ENCODE data around the gene GDPD5. TPM values are rescaled to one million over a fixed set of nuclear protein-coding genes. Genes with fewer than 3 reads are reported as not detected.

GDPD5 gene, protein sequence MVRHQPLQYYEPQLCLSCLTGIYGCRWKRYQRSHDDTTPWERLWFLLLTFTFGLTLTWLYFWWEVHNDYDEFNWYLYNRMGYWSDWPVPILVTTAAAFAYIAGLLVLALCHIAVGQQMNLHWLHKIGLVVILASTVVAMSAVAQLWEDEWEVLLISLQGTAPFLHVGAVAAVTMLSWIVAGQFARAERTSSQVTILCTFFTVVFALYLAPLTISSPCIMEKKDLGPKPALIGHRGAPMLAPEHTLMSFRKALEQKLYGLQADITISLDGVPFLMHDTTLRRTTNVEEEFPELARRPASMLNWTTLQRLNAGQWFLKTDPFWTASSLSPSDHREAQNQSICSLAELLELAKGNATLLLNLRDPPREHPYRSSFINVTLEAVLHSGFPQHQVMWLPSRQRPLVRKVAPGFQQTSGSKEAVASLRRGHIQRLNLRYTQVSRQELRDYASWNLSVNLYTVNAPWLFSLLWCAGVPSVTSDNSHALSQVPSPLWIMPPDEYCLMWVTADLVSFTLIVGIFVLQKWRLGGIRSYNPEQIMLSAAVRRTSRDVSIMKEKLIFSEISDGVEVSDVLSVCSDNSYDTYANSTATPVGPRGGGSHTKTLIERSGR
- total RNA-seq: 46.2 TPM
- long read RNA-seq, partial matches to known transcripts: 26 of 34 reads
- long read RNA-seq, other reads (novel, unspliced or antisense): 7 of 34 reads

DNA sequence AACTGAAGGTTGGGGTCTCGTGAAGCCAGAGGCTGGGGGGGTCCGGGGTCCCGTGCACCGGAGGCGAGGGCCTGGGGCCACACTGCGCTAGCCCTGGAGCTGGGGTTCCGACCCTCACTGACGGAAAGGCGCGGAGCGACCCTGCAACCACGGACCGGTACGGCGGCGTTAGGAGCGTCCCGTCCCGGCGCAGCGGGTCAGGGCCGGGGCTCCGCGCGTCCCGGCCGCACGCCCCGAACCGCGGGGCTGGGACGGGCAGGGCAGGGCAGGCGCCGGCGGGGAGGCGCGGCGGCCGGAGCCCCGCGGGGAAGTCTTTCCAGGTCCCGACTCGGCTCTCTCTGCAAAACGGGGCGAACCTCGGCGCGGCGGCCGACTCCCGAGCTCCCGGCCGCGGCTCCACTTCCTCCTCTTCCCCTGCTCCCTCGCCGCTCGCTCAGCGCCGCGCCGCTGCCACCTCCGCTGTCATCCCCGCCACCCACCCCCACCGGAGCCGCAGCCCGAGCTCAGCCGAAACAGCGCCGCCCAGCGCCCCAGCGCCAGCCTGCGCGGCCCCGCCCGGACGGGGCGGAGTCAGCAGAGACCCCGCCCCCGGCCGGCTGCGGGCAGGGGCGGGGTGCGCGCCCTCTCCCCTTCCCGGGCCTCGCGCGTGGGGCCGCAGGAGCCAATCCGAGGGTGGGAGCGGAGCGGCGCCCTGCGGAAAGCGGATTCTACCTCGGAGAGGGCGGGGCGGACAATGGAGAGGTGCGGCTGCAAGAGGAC, at the start of gene GDPD5:
Gene GDPD5, minus strand, starts transcription at position 509 of the 759 bp plus-strand sequence. CDS start 48,206 bp downstream, outside the sequence.
- DNase-seq (ENCODE audit: low spot score): peak; percentile 93

- no peak for DNase-seq (ENCODE audit: low spot score)
These were observed 49.2 kb upstream of the GDPD5 start for GRCh38 chr11:75574698-75575602.

DNA sequence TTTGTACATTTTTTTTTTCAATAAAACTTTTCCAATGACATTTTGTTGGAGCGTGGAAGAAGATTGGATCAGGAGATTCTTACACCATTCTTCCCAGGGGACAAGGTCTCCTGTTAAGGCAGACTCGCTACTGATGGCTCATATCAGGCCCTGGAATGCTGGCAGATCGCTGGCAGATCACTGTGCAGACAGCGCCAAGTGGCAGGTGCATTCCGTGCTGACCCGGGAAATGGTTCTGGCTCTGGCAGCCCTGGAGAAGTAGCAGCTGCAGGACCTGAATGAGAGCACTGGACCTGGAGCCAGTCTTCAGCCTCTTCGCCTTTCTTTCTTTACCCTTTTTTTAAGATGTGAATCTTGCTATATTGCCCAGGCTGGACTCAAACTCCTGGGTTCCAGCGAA, 47.0 kb upstream of the GDPD5 start:
- no peak for DNase-seq (ENCODE audit: low spot score)

DNA sequence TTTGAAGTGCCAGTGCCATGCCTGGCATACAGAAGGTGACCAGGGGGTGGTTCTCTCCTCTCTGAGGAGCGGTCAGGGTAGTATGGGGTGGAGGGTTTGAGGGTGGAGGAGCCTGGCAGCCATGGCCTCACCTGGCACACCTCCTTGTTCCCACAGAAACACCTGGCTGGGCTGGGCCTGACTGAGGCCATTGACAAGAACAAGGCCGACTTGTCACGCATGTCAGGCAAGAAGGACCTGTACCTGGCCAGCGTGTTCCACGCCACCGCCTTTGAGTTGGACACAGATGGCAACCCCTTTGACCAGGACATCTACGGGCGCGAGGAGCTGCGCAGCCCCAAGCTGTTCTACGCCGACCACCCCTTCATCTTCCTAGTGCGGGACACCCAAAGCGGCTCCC, 45.9 kb upstream of the GDPD5 start:
- DNase-seq (ENCODE audit: low spot score): no peak

DNA sequence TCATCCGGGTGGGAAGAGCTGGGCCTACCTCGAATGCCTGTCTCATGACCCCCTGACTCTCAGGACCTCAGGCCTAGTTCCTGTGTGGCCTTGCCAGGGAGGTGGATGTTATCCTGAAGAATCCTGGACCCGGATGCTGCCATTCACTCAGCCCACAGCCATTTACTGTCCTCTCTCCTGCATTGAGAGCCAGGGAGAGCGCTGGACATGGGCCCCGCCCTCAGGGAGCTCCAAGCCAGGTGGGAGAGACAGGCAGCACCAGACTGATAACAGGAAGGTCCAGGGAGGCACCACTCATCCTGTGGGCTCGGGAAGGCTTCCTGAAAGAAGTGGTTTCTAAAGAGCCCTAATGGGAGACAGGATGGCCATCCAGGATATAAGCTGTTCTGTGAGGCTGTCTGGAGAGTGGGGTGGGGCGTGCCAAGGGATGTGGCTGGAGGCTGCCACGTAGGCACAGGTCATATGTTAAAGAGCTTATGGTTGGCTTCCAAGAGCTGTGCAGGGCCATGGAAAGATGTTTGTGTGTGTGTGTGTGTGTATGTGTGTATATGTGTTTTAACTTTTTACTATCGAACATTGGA, 44.9 kb upstream of the GDPD5 start:
- DNase-seq (ENCODE audit: low spot score): no peak

GRCh38 chr11:75568616-75569219, 43.0 kb upstream of the GDPD5 start:
- DNase-seq (ENCODE audit: low spot score): no peak

GRCh38 chr11:75567971-75568370, 42.2 kb upstream of the GDPD5 start:
- DNase-seq (ENCODE audit: low spot score): no peak

- no peak for DNase-seq (ENCODE audit: low spot score)
These were observed 41.1 kb upstream of the GDPD5 start for GRCh38 chr11:75566763-75567279.

- DNase-seq (ENCODE audit: low spot score): no peak
These were observed 40.4 kb upstream of the GDPD5 start for GRCh38 chr11:75565916-75566762.

GRCh38 chr11:75565221-75565814, 39.6 kb upstream of the GDPD5 start:
- no peak for DNase-seq (ENCODE audit: low spot score)

DNA sequence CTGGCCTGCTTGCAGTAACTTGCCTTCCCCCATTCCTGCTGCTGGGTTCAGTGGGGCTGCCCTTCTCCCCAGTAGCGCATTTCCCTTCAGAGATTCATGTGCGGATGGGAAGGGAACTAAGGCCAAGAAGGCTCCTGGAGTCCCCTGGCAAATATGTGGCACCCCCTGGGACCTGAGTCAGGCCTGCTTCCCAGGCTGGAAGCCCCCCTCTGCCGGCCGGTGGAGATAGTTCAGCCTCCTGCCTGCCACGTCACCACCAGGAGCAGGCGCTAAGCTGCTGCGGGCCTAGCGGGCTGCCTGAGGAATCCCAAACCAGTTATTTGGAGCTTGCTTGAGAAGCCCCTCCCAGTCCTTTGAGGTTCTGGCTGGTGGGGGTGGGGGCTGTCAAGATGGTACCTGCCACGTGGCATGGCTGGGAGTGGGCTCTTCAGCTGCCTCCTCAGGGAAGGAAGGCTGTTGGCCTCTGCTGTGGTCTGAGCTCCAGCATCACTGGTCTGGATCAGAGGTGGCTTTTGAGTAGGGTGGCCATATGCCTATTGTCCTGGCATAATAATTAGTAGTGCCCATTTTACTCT, 38.3 kb upstream of the GDPD5 start:
- DNase-seq (ENCODE audit: low spot score): no peak

GRCh38 chr11:75563501-75563977, 37.8 kb upstream of the GDPD5 start:
- no peak for DNase-seq (ENCODE audit: low spot score)

DNA sequence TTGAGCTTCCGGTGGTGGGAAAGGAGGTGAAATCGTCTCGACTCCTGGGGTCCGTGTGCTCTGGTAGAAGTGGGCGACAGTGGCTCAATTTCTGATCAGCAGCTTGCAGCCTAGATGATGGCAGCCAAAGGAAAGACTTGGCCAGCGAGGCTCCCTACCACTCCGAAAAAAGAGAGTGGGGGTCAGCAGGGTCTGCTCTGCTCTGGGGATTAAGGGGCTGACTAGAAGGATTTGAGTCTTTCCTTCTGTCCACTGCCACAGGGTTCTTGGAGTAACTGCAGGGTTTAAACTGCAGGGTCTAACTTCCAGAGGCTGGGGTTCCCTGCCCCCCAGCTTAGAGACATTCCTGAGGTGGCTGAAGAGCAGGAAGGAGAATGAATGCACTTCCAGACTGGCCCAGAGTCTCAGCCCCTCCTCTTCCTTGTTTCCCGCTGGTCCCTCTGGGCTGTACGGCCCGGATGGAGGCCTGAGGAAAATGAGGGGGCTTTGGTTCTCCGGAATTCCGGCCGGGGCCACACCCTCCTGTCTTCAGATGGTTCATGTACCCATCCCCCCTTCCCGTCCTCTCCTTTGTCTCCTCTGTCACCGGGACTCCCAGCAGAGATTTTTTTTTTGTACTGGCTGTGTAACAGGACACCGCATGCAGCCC, 37.2 kb upstream of the GDPD5 start:
- DNase-seq (ENCODE audit: low spot score): no peak

GRCh38 chr11:75562048-75562835, 36.5 kb upstream of the GDPD5 start, which contains the start of gene SERPINH1:
Gene SERPINH1 (plus strand): TSS chr11:75562253. CDS start chr11:75566350, 4,097 bp downstream.
- DNase-seq (ENCODE audit: low spot score): no peak

- no peak for DNase-seq (ENCODE audit: low spot score)
These were observed 35.8 kb upstream of the GDPD5 start for GRCh38 chr11:75561426-75562047.

GRCh38 chr11:75560644-75561043, 34.9 kb upstream of the GDPD5 start:
- DNase-seq (ENCODE audit: low spot score): no peak
